ENCODE measurements around the gene LIPA. TPM values are rescaled to one million over a fixed set of nuclear protein-coding genes. Genes with fewer than 3 reads are reported as not detected.

LIPA gene
- total RNA-seq (2014; rRNA removed; shearing (Covaris generic)), result 10.8 and 14.0 TPM in 2 replicates

GRCh38 chr10:89251409-89252224 lies at the start of gene LIPA:
Gene LIPA, minus strand, starts transcription at chr10:89251775. Its CDS starts 4,127 bp downstream, at chr10:89247648.

GRCh38 chr10:89207181-89207800 lies 44.3 kb downstream of the LIPA start, which contains the start of gene CH25H:
Gene CH25H, minus strand, starts transcription at chr10:89207317. Its CDS starts 25 bp downstream, at chr10:89207292.

Other genes starting within 250 kb of the LIPA start
- not detected in 2 replicates for gene CH25H, start 44.5 kb downstream of the LIPA start, total RNA-seq (2014; rRNA removed; shearing (Covaris generic))
- gene IFIT2, start 50.3 kb upstream of the LIPA start, total RNA-seq (2014; rRNA removed; shearing (Covaris generic)), result 1.9 and 2.7 TPM in 2 replicates
- 4.3 and 6.6 TPM in 2 replicates for gene IFIT3, start 76.2 kb upstream of the LIPA start, total RNA-seq (2014; rRNA removed; shearing (Covaris generic))
- gene IFIT1B, start 126.3 kb upstream of the LIPA start, total RNA-seq (2014; rRNA removed; shearing (Covaris generic)), result not detected in 2 replicates
- 0.79 and 2.8 TPM in 2 replicates for gene IFIT1, start 140.8 kb upstream of the LIPA start, total RNA-seq (2014; rRNA removed; shearing (Covaris generic))
- 11.4 and 12.3 TPM in 2 replicates for gene IFIT5, start 162.8 kb upstream of the LIPA start, total RNA-seq (2014; rRNA removed; shearing (Covaris generic))

All from A375 (cell line).